Cardiac muscle cell (in vitro differentiated cells and primary cell): Measurements from ENCODE around the gene PRKCA. TPM values are rescaled to one million over a fixed set of nuclear protein-coding genes. Genes with fewer than 3 reads are reported as not detected.
A peak's percentile ranks its signal among the peaks of the same experiment; 100 is the strongest.
"Not testable (repeated sequence)": the region's sequence is repeated elsewhere in the genome, so short reads cannot be mapped to it uniquely, and the experiment has no call there.

Experiments
- DNase-seq, 2 donors: peaks; one replicate each; pipeline versions ENCODE4 v3.0.0 to v3.0.0-alpha.2; 2010 to 2017; ENCODE audit warnings: low read depth in 1 of 2, low spot score in 1 of 2
- H3K27ac ChIP-seq: fragments of 200-600 bp; sonication (generic); 2 replicates; pipeline ENCODE4 v1.5.1; 2016
- H3K27me3 ChIP-seq: fragments of 200-600 bp; sonication (generic); 2 replicates; pipeline ENCODE4 v1.6.0; 2016; ENCODE audit warnings: control low read depth
- H3K36me3 ChIP-seq: fragments of 200-600 bp; sonication (generic); 2 replicates; pipeline ENCODE4 v1.5.1; 2016; ENCODE audit warnings: control low read depth
- H3K4me1 ChIP-seq: fragments of 200-600 bp; sonication (generic); 2 replicates; pipeline ENCODE4 v1.8.1; 2017; ENCODE audit warnings: low read depth, mild to moderate bottlenecking, mixed run types
- H3K4me3 ChIP-seq: fragments of 200-600 bp; sonication (generic); 2 replicates; pipeline ENCODE4 v1.5.1; 2016; ENCODE audit warnings: mild to moderate bottlenecking
- H3K9me3 ChIP-seq: fragments of 200-600 bp; sonication (generic); 2 replicates; pipeline ENCODE4 v1.5.1; 2017; ENCODE audit warnings: low read depth, mild to moderate bottlenecking, control low read depth
- CTCF ChIP-seq: IDR thresholded peaks from 2 replicates; pipeline ENCODE4 v1.5.1; 2012; ENCODE audit warnings: low read depth, mild to moderate bottlenecking, low read length
- polyA plus RNA-seq: library from polyadenylated mRNA; unstranded; fragments of >200 nt; fragmentation: Nextera tagmentation; extraction: Ambion mirVana; gene quantifications from 2 replicates; pipeline ENCODE4 v1.2.1, GENCODE V29; 2016
- total RNA-seq: library from RNA; depleted of rRNA; stranded (reverse); fragments of >200 nt; gene quantifications from 2 replicates; pipeline ENCODE4 v1.2.3, GENCODE V29; 2016

The PRKCA gene
- total and polyA plus RNA-seq, 2 experiments from 2014 or later = 3.1 to 10.3 TPM

- Histone ChIP-seq H3K27me3 (no peaks in the 10 kb centered on the region), H3K9me3 (no peaks in the 10 kb centered on the region), H3K27ac (no peak overlapping the region), H3K4me1 (peaks cover 29% of the 10 kb centered on the region), H3K36me3 (no peaks in the 10 kb centered on the region), H3K4me3 (no peak overlapping the region)
- no peak for TF ChIP-seq CTCF
- DNase-seq = no peak
Measured at GRCh38 chr17:66344473-66344872, 42.1 kb downstream of the PRKCA start.

- Histone ChIP-seq H3K36me3 (no peaks in the 10 kb centered on the region), H3K27ac (no peak overlapping the region), H3K4me1 (peaks cover 27% of the 10 kb centered on the region), H3K4me3 (no peak overlapping the region), H3K9me3 (no peaks in the 10 kb centered on the region), H3K27me3 (no peaks in the 10 kb centered on the region)
- DNase-seq = no peak
- TF ChIP-seq CTCF = no peak
Measured at GRCh38 chr17:66345264-66345663, 42.9 kb downstream of the PRKCA start.

- H3K9me3 ChIP-seq, H3K36me3 ChIP-seq, DNase-seq, H3K4me3 ChIP-seq, H3K27me3 ChIP-seq, H3K27ac ChIP-seq: not testable (repeated sequence)
- peaks cover 20% of the 10 kb centered on the region for H3K4me1 ChIP-seq
Measured at GRCh38 chr17:66345949-66346638, 43.7 kb downstream of the PRKCA start.

- no peaks in the 10 kb centered on the region for H3K36me3 ChIP-seq
- H3K9me3 ChIP-seq = no peaks in the 10 kb centered on the region
- H3K27me3 ChIP-seq = no peaks in the 10 kb centered on the region
- TF ChIP-seq CTCF = no peak
- peaks cover 20% of the 10 kb centered on the region for H3K4me1 ChIP-seq
- H3K27ac ChIP-seq = peak overlapping the region; percentile 13
- DNase-seq = peak in 1 of 2 donors; percentile 38
- no peak overlapping the region for H3K4me3 ChIP-seq
Measured at GRCh38 chr17:66347661-66348514, 45.5 kb downstream of the PRKCA start.

- no peaks in the 10 kb centered on the region for H3K27me3 ChIP-seq
- peaks cover 20% of the 10 kb centered on the region for H3K4me1 ChIP-seq
- no peaks in the 10 kb centered on the region for H3K36me3 ChIP-seq
- H3K4me3 ChIP-seq = no peak overlapping the region
- no peaks in the 10 kb centered on the region for H3K9me3 ChIP-seq
- H3K27ac ChIP-seq = peak overlapping the region; percentile 13
- no peak for TF ChIP-seq CTCF
- DNase-seq = peak; percentile 53 to 81
Measured at GRCh38 chr17:66348584-66349165, 46.3 kb downstream of the PRKCA start.
